Left ventricle myocardium inferior (tissue), 1 donor: Measurements from ENCODE around the gene ANKRD55. TPM values are rescaled to one million over a fixed set of nuclear protein-coding genes. Genes with fewer than 3 reads are reported as not detected.

Experiments
- DNase-seq: peaks from one replicate; pipeline ENCODE4 v3.0.0-alpha.2; 2020
- H3K27ac ChIP-seq: fragments of 200-600 bp; replicated peaks from 2 replicates; pipeline ENCODE4 v1.8.0; 2021
- H3K27me3 ChIP-seq: fragments of 200-600 bp; 2 replicates; pipeline ENCODE4 v1.8.0; 2021; ENCODE audit warnings: low read depth
- H3K36me3 ChIP-seq: fragments of 200-600 bp; 2 replicates; pipeline ENCODE4 v1.8.0; 2021
- H3K4me1 ChIP-seq: fragments of 200-600 bp; 2 replicates; pipeline ENCODE4 v1.8.0; 2021
- H3K4me3 ChIP-seq: fragments of 200-600 bp; 2 replicates; pipeline ENCODE4 v1.8.0; 2021; ENCODE audit warnings: mild to moderate bottlenecking, moderate library complexity
- H3K9me3 ChIP-seq: fragments of 200-600 bp; replicated peaks from 2 replicates; pipeline ENCODE4 v1.8.0; 2021
- intact Hi-C: fragments of 100-400 bp; cut with micrococcal nuclease; formaldehyde crosslinking; loops from one replicate; pipeline ENCODE4 v1.11.0; 2022
- total RNA-seq: library from RNA; stranded (reverse); fragmentation: NEBNext Ultra II Directional; extraction: Animal tissue kit (Norgen Biotek cat#: 25700); gene quantifications from one replicate; pipeline ENCODE4 v1.2.1, GENCODE V29; 2021
- TF ChIP-seq, protein P1 (sequence below): fragments of 200-600 bp; IDR thresholded peaks from 2 replicates; pipeline ENCODE4 v1.8.0; 2021; ENCODE audit warnings: antibody characterized with exemption, mild to moderate bottlenecking, borderline replicate concordance
- donor health status: DM: no; HTN: yes; CAD: no; lungs with severe emphysema.

ANKRD55 gene
- total RNA-seq, 1 donor from 2014 or later: 0.27 TPM

DNA sequence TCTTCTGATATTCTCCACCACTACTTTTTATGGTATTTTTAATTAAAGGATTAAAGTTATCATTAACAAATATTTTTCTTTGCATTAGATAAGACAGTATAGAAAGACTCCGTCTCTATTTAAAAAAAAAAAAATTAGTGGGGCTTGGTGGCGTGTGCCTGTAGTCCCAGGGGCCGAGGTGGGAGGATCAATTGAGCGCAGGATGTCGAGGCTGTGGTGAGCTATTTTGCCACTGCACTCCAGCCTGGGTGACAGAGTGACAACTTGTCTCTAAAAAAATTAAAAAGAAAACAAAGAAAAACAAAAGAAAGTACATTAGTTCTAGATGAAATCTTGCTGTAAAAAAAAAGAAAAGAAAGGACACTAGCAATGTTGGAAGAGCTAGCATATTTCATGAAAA lies 141.0 kb downstream of the ANKRD55 start:
- Histone ChIP-seq H3K27ac (no peak overlapping the region), H3K27me3 (no peaks in the 10 kb centered on the region), H3K4me3 (no peak overlapping the region), H3K9me3 (no peaks in the 10 kb centered on the region), H3K36me3 (no peaks in the 10 kb centered on the region), H3K4me1 (peaks cover 3% of the 10 kb centered on the region)
- TF ChIP-seq, protein P1, sequence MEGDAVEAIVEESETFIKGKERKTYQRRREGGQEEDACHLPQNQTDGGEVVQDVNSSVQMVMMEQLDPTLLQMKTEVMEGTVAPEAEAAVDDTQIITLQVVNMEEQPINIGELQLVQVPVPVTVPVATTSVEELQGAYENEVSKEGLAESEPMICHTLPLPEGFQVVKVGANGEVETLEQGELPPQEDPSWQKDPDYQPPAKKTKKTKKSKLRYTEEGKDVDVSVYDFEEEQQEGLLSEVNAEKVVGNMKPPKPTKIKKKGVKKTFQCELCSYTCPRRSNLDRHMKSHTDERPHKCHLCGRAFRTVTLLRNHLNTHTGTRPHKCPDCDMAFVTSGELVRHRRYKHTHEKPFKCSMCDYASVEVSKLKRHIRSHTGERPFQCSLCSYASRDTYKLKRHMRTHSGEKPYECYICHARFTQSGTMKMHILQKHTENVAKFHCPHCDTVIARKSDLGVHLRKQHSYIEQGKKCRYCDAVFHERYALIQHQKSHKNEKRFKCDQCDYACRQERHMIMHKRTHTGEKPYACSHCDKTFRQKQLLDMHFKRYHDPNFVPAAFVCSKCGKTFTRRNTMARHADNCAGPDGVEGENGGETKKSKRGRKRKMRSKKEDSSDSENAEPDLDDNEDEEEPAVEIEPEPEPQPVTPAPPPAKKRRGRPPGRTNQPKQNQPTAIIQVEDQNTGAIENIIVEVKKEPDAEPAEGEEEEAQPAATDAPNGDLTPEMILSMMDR: no peak
- DNase-seq: no peak
- intact Hi-C loops: no loop called here

DNA sequence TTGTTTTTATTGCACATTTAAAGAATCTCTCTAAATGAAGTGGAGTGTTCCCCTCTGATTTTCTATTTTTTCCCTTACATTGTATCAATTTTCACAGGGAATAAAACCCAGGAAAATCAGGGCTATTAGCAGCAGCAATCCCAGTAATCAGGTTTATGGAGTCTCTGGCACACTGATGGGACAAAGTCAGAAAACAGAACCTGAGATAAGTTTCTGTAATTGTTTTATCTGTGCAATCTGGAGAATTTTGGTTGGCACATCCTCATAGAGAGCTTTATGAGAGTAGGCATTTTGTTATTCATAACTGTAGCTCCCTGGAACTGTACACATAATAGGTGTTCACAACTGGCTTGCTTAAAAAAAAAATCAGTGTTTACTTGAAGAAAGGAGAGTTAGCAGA lies 141.5 kb downstream of the ANKRD55 start:
- Histone ChIP-seq H3K4me3 (no peak overlapping the region), H3K4me1 (peaks cover 3% of the 10 kb centered on the region), H3K9me3 (no peaks in the 10 kb centered on the region), H3K27me3 (no peaks in the 10 kb centered on the region), H3K36me3 (no peaks in the 10 kb centered on the region), H3K27ac (no peak overlapping the region)
- DNase-seq: no peak
- TF ChIP-seq, protein P1: no peak
- intact Hi-C loops: no loop called here

DNA sequence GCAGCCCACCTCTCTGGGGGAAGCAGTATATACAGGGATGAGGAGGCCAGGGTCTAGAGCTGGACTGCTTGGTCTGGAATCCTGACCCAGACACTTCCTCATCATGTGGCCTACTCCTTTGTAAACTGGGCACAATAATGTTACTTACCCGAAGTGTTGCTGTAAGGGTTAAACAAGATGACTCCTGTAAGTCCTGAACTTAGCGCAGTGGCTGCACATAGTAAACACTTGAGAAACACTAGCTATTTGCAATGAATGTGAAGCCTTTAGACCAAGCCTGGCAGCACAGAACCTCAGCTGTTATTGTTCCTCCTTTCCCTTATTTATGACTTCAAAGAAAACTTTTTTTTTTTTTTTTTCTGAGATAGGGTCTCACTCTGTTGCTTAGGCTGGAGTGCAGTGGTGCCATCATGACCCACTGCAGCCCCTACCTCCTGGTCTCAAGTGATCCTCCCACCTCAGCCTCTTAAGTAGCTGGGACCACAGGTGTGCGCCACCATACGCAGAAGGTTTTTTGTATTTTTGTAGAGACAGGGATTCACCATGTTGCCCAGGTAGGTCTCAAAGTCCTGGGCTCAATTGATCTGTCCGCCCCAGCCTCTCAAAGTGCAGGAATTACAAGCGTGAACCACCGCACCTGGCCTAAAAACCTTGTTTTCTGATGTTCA lies 142.2 kb downstream of the ANKRD55 start:
- Histone ChIP-seq H3K27ac (no peak overlapping the region), H3K9me3 (no peaks in the 10 kb centered on the region), H3K4me3 (no peak overlapping the region), H3K36me3 (no peaks in the 10 kb centered on the region), H3K27me3 (no peaks in the 10 kb centered on the region), H3K4me1 (peaks cover 3% of the 10 kb centered on the region)
- TF ChIP-seq, protein P1: no peak
- no peak for DNase-seq
- intact Hi-C loops: no loop called here

DNA sequence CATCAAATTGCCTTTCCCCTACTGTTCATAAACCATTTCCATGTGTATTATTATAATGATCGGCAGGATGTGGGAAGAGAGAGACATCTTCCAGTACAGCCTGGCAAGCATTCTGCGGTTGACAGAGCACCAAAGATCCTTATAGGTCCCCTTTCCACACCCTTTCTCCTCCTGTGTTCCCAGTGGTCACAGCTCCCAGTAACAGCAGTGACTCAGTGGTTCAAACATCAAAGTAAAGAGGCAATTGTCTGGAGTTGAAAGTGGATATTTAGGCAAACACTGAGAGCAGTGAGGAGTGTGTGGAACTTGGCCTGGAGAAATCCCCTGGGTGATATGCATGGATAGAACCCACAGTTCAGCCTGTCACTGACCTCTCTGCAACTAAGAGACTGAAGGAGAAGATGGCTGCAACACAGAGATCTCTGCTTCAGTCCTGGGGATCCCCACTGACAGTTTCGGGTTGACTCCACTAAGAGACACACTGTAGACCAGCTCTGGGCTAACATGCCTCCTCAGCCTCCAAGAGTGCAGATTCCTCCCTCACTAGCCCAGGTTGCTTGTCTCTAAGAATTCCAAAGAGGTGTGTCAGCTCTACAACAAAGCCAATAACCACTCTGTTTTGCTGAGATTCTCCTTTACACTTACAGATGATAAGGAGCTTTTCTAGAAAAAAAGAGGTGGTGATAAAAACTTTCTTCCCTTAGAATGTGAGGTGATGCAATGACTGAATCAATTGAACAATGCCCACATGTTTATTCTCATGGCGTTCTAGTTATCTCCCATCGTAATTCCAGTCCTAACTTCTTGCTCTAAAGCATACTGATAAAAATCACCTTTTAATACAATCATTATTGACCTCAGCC lies 143.9 kb downstream of the ANKRD55 start:
- Histone ChIP-seq H3K36me3 (no peaks in the 10 kb centered on the region), H3K27me3 (no peaks in the 10 kb centered on the region), H3K4me3 (no peak overlapping the region), H3K9me3 (no peaks in the 10 kb centered on the region), H3K4me1 (peaks cover 14% of the 10 kb centered on the region), H3K27ac (no peak overlapping the region)
- intact Hi-C loops: no loop called here
- TF ChIP-seq, protein P1: no peak
- DNase-seq: no peak

DNA sequence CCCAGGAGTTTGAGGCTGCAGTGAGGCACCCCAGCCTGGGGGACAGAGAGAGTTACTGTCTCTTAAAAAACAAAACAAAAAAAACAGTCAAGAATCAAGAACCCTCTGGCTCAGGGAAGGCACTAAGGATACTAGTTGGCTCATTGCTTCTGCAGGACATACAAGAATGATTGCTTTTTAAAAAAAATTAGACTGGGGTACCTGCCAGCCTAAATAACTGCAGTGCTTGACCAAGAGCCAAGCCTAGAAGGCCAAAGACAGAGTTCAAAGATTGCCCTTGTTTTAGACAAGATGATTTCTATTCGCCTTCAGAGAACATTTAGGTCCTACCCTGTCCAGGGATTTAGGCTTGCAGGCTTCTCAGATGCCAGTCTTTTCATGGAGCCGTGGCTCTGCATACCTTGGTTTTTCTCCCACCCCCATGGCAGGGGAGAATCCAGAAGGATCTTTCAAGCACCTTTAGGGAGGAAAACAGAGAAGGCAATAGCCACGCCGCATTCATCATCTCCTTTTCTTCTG lies 144.6 kb downstream of the ANKRD55 start:
- no peak overlapping the region for H3K4me3 ChIP-seq
- peaks cover 14% of the 10 kb centered on the region for H3K4me1 ChIP-seq
- TF ChIP-seq, protein P1: no peak
- intact Hi-C loops: no loop called here
- no peak overlapping the region for H3K27ac ChIP-seq
- H3K27me3 ChIP-seq: no peaks in the 10 kb centered on the region
- H3K36me3 ChIP-seq: no peaks in the 10 kb centered on the region
- DNase-seq: no peak
- no peaks in the 10 kb centered on the region for H3K9me3 ChIP-seq
